ENCODE data around the gene TTC39A.

TTC39A gene

DNA sequence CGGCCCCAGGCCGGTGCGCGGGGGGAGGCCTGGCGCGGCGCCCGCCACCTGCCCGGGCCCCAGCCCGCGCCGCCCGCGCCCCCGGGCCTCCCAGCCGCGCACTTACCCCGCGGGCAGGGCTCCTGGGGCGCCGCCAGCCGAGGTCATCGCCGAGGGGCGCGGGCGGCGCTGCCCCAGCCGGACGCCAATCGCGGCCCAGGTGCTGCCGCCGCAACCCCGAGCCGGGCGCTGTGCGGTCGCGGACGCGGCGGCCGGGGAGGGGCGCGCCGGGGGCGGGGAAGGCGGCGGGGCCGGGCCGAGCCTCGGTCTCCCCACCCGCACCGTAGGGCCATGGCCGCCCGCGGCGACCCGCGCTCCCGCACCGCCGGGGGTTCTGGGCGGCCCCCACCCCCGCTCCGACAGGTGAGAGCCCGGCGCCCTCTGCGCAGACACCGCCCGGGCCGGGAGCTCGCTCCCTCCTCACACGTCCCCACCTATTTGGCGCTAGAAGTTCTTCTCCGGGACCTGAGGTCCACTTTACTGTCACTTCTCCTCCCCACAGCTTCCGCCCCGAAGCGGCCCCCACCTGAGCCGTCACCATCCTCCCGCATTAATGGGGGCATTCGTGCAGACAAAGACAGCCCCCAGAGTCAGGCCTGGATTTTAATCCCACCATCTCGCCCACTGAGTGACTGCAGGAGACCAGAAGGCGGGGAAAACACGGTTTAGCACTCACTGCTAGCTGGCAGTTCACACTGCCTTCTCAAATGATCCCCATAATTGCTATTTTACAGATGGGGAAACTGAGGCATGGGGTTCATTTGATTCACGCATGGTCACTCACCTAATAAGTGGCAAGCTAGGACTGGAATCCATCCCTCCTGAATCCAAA, at the start of gene TTC39A:
Gene TTC39A, minus strand, starts transcription at position 232 of the 871 bp plus-strand sequence. Its CDS starts 85 bp downstream, at position 147.
- no peak for DNase-seq (ENCODE audit: low spot score)

DNA sequence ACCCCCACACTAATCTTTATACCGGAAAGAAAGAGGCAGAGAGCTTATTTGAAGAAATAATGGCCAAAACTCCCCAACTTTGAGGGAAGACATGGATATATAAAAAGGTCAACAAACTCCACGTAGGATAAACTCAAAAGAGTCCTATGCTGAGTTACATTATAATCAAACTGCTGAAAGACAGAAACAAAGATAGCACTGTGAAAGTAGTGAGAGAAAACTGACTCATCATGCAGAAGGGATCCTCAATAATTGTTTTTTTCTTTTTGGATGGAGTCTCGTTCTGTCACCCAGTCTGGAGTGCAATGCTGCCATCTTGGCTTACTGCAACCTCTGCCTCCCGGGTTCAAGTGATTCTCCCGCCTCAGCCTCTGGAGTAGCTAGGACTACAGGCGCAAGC, 48.5 kb upstream of the TTC39A start:
- DNase-seq (ENCODE audit: low spot score): no peak

DNA sequence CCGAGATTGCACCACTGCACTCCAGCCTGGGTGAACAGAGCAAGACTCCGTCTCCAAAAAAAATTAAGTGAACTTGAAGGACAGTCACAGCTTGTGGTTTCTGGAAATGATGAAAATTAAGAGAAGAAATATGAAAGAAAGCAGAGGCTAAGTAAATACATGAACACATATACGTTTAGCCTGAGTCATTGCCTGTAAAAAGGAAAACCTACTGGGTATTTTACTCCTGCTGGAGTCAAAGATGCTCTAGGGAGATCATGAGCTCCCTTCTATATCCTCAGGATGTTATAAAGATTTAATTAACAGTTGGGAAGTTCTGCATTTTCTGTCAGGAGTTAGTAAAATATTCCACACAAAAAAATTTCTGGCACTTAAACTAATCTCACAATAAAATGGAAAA, 43.5 kb upstream of the TTC39A start:
- DNase-seq (ENCODE audit: low spot score): no peak

DNA sequence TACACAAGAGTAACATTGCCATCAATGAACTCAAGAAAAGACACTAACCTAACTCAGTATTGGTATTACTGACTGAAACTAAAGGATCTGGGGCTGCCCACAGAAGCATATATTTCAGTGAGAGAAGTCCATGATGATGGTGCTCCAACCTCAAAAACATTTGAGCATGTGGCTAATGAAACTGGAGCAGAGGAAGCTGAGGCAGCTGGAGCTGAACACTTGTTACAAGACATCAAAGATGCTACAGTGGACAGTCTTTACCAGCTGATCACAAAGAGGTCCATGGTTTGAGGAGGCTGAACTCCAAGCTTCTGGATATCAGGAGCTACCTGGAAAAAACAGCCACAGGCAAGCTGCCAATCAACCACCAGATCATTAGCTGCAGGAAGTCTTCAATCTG, 42.2 kb upstream of the TTC39A start:
- no peak for DNase-seq (ENCODE audit: low spot score)

DNA sequence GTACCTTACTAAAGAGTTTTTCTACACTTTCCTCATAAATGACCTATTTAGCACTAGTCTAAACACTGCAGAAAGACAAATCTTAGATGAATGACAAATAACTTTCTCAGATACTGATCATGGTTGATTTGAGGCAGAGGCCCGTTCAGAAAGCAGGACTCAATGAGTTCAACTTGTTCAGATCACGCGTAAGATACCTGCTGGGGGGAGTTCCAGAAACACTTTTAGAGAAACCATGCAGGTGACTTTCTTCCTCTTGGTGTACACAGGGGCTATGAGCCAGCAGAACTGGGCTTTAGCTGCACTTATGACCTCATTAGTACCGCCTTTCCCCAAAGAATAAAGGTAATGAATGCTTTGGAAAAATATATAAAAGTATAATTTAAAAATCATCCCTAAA, 38.8 kb upstream of the TTC39A start:
- no peak for DNase-seq (ENCODE audit: low spot score)

DNA sequence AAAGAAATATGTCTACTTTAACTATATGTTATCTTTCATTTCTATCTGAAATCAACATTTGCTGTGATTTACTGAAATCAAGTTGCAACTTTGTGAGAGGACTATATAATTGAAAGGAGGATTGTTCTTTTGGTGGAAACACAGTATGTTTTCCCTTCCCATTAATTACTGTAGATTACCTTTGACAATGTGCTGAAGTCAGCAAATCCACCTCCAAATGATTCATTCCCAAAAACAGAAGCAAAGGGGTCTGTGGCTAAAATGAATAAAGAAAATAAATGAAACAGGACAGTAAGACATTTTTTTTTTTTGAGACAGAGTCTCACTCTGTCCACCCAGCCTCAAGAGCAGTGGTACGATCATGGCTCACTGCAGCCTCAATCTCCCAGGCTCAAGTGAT, 35.4 kb upstream of the TTC39A start:
- no peak for DNase-seq (ENCODE audit: low spot score)

DNA sequence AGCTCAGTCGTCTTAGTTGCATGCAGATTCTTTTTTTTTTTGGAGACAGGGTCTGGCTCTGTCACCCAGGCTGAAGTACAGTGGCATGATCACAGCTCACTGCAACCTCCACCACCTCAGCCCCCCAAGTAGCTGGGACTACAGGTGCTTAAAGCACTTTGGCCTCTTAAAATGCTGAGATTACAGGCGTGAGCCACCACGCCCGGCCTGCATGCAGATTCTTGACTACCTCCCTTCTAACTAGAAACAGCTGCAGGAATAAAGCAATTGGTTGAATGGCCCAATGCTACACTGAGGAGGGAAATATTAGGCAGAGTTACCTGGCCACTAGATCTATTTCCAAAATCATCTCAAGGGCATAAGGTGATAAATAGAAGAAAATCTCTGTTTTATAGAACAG, 29.5 kb upstream of the TTC39A start:
- no peak for DNase-seq (ENCODE audit: low spot score)

DNA sequence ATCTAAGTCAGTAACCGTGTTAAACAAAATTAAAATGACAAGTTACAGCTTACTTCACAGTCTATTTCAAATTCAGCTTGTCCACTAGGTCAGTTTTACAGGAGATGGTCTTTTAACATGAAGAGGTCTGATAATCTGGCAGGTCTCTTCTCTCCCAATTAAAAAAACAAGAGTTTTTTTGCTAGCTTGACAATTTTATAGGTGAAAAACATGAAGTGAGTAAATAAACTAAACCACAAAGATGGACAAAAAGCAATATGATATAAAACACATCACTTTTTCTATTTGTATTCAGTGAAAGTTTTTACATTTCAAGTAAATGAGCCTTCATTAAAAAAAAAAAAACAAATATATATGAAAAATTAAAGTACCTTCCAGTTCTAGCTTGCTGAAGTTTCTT, 25.0 kb upstream of the TTC39A start:
- DNase-seq (ENCODE audit: low spot score): no peak

DNA sequence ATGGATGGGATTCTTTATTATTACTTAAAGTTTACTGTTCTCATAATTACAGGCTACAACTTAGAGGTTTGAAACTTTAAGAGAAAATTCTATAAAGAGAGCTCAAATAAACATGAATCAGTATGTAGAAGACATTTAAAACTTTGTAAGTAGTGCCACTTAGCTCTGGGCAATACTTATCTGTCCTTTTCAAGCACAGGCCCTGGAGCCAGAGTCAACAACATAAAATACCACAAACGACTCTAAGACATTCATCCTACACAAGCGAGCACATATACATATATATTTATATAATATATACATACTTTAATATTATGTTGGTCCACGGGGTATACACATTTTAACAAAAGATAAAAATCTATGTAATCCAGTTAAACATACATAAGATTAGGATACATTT, 24.1 kb upstream of the TTC39A start:
- DNase-seq (ENCODE audit: low spot score): no peak

DNA sequence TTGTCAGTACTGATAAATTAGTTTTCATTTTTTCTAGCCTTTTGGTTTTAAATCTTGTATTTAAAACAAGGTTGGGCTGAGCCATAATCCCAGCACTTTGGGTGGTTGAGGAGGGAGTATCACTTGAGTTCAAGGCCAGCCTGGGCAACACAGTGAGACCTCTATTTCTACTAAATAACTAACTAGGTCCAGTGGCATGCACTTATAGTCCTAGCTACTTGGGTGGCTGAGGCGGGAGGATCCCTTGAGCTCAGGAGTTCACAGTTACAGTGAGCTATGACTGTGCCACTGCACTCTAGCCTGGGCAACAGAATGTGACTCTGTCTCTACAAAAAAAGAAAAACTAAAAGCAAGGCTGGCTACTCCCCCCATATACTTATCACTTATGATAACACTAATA, 21.5 kb upstream of the TTC39A start:
- no peak for DNase-seq (ENCODE audit: low spot score)

DNA sequence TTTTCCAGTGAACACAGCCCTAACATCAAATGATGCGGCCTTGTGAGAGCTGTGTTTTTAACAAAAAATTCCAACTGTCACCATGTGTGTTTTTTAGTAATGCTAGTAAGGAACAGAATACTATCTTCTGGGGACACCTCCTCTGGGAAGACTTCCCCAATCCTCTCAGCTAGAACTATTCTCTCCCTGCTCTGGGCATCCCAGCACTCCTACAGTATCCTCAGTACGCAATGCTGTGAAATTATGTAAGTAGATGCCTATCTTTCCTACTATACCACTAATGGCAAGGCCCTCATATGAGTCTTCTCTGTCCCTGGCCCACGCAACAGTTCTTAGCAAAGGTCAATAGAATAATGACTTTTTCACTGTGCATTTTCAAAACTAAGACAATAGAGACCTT, 19.5 kb upstream of the TTC39A start:
- no peak for DNase-seq (ENCODE audit: low spot score)

DNA sequence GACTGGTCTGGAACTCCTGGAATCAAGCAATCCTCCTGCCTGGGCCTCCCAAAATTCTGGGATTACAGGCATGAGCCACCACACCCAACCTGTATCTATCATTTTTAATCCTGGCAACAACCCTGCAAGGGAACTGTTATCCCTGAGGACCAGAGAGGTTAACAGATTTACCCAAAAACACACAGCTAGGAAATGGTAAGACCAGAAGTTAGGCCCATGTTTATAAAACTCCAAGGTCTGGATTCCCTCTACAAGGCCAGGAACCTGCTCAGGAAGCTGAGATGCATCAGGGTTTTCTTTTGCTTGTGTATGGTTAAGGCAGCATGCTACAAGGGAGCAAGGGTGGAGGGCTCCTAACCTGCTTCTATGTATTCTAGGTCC, 17.8 kb upstream of the TTC39A start:
- no peak for DNase-seq (ENCODE audit: low spot score)

DNA sequence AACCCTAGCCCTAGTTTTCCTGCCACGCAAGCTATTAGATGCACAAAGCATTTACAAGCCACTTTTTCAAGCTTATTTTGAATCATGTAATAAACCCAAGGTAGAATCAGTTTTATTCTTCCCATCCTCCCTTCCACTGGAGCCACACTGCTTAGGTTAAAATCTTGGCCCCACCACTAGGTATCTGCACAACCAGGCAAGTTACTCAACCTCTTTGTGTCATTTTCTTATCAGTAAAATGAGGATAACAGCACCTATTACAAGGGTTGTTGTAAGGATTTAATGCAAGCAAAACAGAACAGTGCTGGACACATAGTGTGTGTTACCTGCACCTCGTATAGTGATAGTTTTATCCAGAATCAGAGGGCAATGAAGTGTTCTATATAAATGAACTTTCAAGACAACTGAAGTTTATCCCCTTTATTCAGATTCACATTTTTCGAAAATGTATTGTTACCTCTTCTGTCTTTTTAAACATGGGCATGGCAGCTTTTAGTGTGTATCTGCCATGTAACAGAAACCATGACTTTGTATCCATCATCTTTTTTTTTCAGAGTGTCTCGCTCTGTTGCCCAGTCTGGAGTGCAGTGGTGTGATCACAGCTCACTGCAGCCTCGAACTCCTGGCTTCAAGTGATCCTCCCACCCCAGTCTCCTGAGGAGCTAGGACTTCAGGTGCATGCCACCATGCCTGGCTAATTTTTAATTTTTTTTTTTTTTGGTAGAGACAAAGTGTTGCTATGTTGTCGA, 17.2 kb upstream of the TTC39A start:
- peak; percentile 0 for DNase-seq (ENCODE audit: low spot score)

DNA sequence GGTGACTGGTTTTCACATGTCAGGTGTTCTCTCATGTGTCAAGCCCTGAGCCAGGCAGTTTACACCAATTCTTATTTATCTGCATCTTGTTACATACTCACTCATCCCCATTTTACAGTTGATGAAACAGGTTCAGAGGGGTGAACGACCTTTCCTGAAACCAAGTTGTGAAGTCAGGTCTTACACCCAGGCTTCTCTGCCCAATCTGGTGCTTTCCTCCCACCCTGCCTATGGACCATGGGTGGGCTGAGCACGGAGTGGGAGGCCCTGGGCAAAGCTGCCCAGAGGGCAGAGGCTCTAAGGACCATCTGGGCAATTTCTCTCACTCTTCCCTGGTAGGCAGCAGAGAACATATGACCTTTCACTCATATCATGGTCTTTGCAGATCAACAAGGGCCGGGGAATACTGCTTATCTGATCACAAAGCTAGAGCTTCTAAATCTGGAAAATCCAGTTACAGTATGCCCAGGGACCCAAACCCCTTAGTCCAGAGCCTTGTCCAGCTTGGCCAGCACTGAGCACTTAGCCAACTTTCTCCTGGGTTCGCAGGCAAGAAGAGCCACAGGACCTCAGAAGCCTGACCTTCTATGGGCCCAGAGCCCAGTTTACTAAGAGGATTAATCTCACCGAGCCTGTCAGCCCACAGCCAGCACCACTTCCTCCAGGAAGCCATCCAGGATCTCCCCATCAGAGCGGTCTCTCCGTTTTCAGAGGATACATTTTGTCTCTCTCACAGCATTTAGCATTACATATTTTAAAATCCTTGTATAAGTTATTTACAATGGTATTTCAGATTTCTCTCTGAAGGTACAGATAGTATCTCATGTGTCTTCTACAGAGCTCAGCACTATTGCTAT, 16.0 kb upstream of the TTC39A start:
- DNase-seq (ENCODE audit: low spot score): no peak

DNA sequence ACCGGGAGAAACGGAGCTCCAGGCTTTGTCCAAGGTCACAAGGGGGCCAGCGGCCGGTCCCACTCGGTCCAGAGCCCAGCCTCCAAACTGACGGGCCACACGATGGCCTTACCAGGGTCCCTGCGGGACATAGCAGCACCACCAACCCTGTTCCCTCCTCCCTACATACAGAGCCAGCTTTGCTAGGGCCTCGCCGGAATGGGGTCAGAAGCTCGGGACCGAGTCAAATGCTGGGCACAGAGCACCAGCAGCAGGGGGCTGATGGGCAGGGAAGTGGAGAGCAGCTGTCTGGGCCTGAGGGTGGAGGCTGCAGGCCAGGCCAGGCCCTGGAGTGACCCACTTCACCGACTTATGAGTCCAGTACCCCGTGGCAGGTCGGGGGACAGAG, 14.9 kb upstream of the TTC39A start:
- no peak for DNase-seq (ENCODE audit: low spot score)

DNA sequence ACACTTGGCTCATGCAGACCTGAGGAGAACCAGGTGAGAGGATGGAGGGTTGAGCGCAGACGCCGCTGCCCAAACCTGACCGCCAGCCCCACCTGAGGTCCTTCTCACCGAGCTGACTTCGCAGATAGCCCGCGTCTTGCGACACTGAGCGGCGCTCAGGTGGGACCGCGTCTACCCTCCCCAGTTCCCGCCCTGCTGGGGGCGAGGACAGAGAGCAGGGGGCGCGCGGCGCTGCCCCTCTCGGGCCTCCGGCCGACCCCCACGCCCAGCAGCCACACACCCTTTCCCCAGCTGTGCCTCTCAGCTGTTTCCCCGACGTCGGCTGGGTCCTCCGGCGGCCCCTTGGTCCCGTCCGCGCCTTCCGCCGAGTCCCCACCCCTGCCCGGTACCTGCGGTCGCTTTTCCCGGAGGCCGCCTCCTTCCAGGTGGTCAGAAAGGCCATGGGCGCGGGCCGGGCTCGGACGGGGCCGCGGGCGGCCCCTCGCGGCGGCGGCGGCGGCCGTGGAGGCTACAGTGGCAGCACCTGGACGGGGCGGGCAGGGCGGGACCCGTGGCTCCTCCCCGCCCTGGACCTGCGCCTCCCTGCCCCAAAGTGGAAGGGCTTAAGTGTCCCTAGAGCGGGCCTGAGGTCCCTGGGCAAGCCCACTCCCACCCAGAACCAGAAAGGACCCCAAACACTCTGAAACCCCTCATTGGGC, 14.4 kb upstream of the TTC39A start:
- DNase-seq (ENCODE audit: low spot score): no peak

DNA sequence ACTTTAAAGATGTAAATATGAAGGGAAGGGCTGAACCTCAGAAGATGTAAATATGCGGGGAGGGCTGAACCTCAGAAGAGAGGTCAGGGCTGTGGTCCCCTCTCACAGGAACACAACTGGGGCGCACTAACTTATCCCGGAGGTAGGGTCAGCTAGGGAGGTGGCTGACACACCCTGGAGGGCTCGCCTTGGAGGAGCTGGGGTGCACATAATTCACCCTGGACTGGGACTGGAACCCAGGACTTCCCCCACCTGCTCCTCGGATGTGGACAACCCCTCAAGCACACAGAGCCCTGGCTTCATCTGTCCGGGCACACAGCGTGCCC, 13.9 kb upstream of the TTC39A start:
- DNase-seq (ENCODE audit: low spot score): no peak

DNA sequence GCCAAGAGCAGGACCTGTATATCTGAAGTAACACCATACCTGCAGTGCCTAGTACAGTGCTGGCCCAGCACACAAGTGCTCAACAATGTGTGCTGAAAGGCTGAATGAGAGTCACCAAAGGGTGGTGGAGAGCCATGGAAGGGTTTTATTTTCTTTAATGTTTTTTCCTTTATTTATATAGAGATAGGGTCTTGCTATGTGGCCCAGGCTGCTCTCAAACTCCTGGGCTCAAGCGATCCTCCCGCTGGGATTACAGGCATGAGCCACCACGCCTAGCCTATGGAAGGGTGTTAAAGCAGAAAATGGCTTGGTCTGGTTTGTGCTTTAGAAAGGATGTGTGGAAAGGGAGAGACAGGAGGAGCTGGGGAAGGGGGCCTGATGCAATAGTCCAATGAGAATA, 13.3 kb upstream of the TTC39A start:
- no peak for DNase-seq (ENCODE audit: low spot score)

DNA sequence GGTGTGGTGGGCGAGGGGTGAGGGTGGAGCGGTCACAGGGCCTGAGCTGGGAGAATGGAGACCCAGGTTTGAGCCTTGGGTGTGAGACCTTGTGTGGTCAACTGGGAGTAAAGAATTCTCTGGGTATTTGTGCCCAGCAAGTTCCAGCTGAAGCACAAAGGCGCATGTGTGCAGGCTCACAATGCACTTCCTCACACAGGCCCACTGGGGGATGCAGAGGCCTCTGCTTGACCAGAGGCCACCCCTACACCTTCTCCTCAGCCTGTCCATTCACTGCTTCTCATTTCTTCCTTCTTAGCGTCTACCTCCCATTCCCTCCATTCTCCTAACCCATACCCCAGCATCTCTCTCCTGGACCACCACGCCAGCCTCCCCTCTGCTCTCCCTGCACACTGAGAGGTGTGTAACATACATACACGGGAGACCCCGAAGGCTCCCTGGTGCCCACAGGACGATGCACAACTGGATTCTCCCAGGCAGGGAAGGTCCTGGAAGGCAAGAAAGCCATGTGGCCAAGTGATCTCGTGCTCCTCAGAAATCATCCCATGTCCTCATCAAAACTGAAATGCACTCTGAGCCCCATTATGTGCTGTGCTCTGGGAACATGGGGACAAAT, 12.3 kb upstream of the TTC39A start:
- DNase-seq (ENCODE audit: low spot score): no peak

DNA sequence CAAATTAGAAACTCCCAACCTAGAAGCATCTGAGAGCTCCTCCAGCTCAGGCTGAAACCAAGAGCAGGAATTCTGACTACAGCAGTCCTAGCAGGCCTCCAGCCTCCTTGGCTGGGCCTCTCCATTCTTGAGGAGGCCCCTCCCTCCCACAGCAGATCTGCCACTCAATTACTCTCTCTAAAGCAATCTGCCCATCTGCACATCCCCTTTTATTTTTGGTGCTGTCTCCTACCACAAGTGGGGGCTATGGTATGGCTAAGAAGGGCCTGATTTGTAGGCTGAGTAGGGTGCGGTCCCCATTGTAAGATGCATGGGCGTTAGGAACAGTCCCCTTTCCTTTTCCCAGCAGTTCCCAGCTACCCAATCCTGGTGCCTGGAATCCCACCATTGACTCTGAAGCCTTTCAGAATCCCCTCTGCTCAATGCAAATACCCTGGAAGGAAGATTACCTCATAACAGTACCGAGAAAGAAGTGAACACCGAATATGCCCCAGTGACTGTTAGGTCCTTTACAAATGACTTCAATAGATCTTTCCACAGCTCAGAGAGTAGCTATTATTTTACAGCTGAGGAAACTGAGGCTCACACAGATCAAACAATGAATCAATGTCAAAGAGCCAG, 11.6 kb upstream of the TTC39A start:
- no peak for DNase-seq (ENCODE audit: low spot score)

DNA sequence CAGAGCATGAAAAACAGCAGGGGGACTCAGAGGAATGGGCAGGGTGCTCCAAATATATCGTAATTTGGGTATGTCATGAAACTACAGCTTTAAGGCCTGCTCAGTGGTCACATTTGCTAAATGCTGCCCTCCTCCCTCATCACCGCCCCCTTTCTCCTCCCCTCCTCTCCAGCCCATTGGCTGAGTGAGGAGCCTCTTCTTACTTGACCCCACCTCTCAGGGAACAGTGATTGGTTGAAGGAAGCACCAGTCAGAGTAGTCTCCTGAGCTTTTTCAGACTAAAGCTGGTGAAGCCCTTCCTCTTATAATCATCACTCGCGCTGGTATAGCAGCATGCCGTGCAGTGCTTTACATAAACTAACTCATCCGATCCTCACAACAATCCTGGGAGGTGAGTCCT, 10.0 kb upstream of the TTC39A start:
- no peak for DNase-seq (ENCODE audit: low spot score)

Data from CD4-positive, alpha-beta T cell treated with Interleukin-2 at 100 ng/mL for 4 hours (primary cell).